DMS 273 (cell line): ENCODE data around the gene VRK3.
"Not testable (repeated sequence)": the region's sequence is repeated elsewhere in the genome, so short reads cannot be mapped to it uniquely, and the experiment has no call there.

Experiments
- DNase-seq: peaks from one replicate; lab custom pipeline; 2025; ENCODE audit not compliant: unreplicated experiment; lab: John Stamatoyannopoulos, UW

Gene VRK3

DNA sequence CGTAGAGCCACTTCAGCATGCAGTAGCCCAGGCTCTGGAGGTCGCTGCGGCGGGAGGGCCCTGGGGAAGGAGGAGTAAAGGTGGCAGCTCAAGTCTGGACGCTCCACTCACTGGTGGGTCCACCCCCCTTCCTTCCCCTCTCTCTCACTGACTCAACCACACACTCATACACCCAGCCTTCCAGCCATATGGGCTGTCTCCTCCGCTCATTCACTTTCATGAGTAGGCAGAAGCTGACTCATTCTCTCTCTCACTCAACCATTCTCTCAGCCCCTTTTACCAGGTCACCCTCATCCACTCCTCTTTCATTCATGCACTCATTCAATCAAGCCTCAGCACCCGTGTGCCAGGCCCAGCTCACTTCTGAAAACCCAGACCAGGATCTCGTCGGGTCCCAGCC, 36.7 kb downstream of the VRK3 start:
- no peak for DNase-seq

DNA sequence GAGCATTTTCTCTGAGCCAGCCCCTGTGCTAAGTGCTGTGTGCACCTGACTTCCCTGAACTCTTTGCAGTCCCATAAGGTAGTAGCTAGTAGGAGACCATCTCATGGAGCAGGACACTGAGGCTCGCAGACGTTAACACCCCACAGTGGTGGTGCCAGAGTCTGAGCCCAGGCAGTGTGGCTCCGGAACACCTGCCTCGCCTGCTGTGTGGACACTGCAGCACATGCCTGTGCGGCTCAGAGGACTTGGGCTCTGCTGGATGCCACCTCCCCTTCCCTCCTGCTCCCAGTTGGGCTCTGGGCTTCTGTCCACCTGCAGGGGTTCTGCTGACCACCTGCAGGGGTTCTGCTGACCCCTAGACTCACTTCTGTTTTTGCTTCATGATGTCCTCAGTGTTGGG, 37.2 kb downstream of the VRK3 start:
- no peak for DNase-seq

DNA sequence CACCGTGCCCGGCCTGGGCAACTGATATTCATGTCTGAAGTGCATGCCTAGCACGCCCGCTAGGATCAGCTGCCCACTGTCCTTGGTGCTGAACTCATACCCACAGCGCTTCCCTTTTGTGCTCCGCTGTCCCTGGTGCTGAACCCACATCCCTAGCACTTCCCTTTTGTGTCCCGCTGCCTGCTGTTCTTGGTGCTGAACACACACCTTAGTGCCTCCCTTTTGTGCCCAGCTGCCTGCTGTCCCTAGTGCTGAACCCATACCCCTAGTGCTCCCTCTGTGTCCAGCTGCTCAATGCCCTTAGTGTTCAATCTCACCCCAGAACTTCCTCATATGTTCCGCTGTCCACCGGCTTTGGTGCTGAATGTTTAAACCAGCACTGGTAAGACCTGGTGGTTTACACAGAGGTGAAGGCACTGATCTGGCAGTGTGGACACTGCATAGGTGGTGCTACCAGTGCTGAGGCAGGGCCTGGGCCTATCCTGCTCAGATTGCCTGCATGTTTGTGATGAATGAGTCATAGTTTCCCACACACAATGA, 37.9 kb downstream of the VRK3 start:
- peak; percentile 81 for DNase-seq

DNA sequence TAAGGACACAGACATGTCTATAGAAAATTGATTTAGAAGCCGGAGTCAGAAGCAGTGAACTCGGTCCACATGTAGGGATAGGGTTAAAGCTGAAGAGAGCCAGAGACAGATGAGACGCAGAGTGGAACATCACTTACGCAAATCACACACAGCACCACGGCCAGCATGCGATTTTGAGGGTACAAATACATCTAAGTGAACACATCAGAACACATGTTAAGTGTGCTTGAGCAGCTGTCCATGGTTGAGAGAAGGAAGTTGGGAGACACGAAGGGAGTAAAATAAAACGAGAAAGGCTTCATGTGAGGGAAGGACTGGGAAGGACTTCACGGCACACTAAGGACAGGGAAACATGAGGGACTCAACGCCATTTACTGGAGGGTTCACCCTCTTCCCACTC, 38.8 kb downstream of the VRK3 start:
- no peak for DNase-seq

DNA sequence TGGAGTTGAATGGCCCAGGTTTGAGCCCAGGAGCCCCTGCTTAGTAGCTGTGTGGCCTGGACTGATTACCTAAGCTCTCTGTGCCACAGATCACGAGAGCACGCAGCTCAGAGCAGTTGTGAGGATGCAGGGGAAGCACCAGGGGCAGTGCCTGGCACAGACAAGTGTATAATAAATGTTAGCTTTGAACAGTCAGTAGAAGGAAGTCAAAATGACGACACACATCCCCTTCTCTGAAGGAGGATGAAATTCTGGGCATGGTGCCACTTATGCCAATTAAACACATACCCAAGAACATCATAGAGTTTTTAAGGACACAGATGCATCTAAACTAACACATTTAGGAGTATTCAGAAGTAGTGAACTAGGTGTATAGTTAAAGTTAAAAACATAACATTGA, 39.3 kb downstream of the VRK3 start:
- peak; percentile 24 for DNase-seq

DNA sequence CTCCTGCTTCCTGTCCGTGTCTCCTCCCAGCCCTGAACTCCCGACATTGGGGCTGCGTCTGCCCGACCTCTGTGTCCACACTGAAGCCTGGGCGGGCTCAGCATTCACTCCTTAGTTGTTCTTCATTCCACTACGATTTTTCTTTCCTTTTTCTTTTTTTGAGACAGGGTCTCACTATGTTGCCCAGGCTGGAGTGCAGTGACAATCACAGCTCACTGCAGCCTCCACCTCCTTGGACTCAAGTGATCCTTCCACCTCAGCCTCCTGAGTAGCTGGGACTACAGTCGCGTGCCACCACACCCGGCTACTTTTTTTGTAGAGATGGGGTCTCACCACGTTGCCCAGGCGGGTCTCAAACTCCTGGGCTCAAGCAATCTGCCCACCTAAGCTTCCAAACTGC, 40.7 kb downstream of the VRK3 start:
- DNase-seq: no peak

DNA sequence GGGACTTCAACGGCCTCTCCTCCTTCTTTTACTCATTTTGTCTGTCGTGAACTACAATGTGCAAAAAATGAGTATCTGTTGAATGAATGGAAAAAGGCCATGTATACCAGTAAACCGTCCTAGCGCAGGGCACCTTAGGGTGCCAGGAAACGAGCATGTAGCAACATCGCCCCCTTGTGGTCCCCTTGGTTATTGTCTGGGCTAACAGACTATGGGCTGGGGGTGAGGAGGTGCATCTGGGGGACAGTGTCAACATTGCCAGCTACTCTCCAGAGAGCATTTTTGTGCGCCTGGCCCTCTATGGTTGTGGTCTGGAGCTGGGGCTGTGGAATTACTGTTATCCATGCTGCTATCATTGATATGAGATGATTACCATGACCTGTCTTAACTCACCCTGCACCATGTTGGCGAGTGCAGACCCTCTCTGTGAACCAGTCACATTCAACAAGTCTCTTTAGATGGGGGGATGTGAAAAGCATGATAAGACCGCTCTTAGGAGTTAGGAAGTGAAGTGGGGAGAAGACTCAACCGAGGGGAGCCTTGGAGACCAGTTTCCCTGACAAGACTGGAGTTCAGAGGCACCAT, 41.4 kb downstream of the VRK3 start:
- peak; percentile 81 for DNase-seq

DNA sequence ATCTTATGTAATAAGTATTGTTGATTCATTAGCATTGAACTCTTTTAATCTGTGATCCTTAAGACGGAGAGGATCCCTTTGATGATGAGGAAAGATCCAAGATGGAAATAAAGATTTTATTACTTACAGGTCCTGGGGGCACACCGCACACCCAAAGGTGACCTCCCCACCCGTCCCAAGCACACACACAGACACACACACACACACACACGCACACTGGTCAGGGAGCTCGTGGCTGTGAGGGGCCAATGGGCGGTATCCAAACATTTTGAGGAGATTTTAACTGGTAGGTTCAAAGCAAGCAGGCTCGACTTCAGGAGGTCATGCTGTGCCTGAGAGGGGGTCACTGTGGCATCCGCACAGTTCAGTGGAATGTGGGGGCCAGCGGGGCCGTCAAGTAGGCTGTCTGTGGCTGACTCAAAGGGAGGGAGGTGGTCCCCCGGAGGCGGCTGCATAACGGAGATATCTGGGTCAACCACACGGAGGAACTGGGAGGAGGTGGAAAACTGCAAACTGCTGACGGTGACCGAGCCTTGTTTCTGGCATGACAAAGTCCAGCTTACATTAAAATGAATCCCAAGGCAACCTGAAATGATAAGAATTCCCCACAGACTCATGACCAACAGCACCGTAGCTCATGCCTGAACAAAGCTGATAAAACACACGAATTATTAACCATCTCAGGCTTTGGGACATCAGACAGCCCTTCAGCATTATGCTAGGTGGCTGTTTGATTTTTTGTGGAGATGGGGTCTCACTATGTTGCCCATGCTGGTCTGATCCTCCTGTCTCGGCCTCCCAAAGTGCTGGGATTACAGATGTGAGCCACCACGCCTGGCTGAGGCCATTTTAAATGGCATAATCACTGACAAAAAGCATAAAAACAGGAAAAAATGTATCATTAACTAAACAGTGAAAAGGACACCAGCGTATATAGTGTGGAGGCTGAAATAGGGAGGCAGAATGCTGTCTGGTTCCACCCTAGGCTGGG, 43.3 kb downstream of the VRK3 start:
- DNase-seq: no peak

DNA sequence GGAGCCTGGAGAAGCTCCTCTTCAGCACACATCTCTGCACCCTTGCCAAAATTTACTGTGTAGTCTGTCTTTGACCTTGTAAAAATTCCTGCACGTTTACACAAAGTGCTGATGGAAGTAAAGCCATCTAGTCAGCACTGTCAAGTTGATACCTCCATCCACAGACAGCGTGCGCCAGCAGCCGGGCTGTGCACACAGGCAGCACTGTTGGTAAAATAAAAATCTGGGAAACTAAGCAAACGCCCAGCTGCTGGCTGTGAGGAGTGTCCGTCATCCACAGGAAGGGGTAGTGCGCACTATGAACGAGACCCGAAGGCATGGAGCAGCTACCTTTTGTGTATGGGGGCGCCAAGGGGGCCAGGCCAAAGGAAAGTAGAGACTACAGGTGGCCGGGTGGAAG, 46.8 kb downstream of the VRK3 start:
- DNase-seq: no peak

DNA sequence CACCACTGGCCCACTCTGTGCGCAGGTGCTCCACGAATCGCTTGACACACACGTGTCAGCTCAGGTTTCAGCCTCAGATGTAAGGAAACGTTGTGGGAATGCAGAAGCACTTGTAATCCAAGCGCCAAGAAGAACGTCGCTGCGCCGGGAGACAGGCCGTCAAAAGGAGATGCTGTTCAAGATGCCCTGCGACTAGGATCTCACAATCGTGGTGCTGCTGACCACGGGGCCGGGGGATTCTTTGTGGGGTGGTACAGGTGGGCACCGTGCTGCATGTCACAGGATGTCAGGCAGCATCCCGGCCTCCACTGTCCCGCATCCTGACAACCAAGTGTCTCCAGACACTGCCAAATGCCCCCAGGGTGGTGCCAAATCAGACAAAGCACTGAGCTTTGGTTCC, 47.3 kb downstream of the VRK3 start:
- DNase-seq: no peak

DNA sequence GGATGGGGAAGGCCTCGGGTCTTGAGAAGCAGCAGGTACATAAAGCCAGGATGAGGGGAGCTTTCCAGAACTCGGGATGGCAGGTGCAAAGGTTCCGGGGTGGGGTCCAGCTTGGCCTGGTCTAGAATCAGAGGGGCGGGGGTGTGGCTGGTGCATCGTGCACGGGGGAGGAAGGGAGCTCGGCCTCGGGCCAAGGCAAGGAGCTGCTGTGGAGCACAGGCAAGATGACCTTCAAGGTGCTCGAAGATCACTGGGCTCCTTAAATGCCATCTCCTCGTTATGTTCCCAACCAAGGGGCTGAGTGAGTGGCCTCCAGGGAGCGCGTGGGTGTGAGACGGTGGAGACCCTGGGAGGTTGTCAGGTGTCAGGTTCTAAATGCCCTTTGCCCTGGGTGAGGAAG, 48.1 kb downstream of the VRK3 start:
- DNase-seq: no peak

DNA sequence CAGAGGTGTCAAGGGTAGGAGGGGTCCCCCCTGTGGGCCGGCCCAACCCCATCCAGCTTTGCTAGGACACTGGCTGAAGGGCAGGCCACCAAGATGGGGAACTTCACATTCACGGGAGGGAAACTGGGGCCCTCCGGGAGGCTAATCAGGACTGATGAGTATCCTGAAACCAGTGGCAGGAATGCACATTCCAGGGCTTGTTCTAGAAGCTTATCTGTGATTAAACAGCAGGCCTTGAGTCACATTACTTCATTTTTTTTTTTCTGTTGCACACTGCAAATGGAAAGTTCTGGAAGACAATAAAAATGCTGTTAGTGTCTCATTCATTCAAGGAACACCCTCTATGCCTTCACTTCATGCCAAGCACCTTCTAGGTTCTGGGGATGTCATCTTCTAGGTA, 48.7 kb downstream of the VRK3 start:
- no peak for DNase-seq

DNA sequence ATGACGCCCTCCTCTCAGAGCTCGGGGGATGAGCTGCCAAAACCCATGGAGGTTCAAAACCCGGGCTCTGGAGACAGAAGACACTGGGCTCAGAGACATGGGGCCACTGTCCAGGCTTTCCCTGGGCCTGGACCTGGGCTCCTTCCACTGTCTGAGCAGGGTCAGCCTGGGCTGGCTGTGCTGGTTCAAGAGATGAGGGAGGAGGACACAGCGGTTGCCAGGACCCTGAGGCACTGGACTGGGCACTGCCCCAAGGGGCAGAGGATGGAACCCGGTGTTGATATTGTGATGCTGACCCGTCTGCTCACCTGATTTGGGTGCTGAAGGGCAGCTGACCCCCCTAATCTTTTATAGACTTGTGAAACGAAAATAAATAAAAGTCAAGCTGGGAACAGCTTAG, 50.1 kb downstream of the VRK3 start:
- no peak for DNase-seq

DNA sequence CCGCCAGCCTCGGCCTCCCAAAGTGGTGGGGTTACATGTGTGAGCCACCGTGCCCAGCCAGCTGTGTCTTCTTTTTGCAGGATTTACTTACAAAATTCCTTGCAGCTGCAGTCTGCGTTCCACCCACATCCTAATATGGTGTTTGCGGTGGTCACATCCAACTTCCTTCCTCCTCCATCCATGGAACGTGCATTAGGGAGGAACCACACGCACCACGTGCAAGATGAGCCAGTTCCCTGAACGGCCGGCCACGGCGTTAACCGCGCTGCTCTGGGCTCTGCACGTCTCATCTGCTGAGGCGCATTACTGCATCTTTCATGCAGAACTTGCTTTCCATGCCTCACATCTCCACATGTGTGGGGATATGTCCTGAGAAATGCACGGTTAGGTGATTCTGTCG, 51.2 kb downstream of the VRK3 start:
- no peak for DNase-seq

DNA sequence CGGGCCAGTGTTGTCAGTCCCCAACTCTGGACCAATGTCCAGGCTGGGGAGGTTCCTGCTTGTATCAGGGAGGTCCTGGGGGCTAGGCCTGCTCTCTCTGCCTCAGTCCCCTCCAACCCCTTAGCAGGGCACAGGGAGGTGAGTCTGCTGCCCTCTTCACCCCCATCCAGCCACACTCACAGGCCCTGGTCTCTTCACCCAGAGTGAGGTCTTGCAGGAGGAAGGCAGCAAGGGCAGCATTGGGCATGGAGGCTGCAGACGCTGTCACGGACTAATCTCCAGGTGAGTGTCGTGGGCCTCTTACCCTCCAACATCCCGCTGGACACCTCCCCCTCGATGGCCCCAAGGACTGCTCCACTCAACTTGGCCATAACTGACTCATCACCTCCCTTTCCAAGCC, 52.3 kb downstream of the VRK3 start:
- no peak for DNase-seq

DNA sequence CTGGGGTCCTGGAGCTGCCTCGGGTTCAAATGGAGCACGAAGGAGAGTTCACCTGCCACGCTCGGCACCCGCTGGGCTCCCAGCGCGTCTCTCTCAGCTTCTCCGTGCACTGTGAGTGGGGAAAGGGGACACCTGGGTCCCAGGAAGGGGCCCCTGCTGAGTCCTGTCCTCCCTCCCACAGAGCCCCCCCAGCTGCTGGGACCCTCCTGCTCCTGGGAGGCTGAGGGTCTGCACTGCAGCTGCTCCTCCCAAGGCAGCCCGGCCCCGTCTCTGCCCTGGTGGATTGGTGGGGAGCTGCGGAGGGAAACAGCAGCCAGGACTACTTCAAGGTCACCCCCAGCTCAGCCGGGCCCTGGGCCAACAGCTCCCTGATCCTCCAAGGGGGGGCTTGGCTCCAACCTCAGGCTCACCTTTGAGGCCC, 53.2 kb downstream of the VRK3 start:
- DNase-seq: no peak

DNA sequence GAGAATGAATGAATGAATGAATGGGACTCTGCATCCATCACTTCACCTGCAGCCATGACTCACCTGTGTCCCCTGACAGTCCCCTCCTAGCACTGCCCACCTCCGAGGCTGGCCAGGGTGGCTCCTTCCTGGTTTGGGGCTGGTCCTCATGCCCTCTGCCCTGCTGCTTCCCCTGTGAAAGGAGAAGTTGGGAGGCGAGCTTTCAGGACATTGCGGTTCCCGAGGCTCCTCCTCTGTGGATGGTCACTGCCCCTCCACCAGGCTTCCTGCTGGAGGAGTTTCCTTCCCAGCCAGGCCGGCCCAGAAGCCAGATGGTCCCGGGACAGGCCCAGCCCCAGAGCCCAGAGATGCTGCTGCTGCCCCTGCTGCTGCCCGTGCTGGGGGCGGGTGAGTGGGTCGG, 55.8 kb downstream of the VRK3 start:
- not testable (repeated sequence) for DNase-seq

DNA sequence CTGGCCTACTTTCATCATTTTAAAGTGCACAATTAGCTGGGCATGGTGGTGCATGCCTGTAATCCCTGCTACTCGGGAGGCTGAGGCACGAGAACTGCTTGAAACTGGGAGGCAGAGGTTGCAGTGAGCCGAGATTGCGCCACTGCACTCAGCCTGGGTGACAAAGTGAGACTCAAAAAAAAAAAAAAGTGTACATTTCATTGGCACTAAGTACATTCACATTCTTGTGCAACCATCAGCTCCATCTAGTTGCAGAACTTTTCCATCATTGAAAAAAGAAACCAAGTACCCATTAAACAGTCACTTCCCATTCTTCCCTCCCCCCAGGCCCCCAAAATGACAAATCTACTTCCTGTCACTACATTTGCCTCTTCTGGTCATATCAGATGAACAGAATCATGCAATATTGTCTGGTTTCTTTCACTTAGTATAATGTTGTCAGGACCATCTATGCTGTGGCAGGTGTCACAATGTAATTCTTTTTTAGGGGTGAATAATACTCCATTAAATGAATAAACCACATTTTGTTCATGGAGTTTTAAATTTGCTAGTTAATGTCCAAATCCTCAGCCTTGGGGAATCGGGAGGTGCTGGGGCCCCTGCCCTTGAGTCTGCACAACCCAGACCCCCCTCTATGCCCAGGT, 56.8 kb downstream of the VRK3 start:
- DNase-seq: no peak

DNA sequence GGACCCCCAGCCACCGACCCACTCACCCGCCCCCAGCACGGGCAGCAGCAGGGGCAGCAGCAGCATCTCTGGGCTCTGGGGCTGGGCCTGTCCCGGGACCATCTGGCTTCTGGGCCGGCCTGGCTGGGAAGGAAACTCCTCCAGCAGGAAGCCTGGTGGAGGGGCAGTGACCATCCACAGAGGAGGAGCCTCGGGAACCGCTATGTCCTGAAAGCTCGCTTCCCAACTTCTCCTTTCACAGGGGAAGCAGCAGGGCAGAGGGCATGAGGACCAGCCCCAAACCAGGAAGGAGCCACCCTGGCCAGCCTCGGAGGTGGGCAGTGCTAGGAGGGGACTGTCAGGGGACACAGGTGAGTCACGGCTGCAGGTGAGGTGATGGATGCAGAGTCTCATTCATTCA, 64.2 kb downstream of the VRK3 start, which contains the start of gene SIGLEC11:
TSS of gene SIGLEC11 (minus strand) at position 193 of the 400 bp plus-strand sequence. CDS start at position 102, 91 bp downstream.
- DNase-seq: not testable (repeated sequence)

DNA sequence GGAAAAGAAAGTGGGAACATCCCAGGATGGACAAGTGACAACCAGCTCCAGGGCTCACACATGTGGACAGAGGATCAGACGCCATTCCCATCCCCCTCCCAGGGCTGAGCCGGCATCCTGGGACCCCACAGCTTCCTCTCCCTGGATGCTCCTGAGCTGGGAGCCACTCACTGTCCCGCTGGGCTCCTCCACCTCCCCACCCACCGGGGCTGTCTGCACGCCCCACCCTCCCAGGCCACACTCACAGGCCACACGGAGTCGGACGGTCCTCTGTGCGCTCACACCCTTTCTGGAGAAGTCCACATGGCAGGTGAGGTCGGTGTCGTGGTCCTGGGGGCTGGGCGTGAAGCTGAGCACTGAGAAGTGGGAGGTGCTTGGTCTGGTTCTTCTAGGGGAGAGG, 65.3 kb downstream of the VRK3 start:
- not testable (repeated sequence) for DNase-seq

DNA sequence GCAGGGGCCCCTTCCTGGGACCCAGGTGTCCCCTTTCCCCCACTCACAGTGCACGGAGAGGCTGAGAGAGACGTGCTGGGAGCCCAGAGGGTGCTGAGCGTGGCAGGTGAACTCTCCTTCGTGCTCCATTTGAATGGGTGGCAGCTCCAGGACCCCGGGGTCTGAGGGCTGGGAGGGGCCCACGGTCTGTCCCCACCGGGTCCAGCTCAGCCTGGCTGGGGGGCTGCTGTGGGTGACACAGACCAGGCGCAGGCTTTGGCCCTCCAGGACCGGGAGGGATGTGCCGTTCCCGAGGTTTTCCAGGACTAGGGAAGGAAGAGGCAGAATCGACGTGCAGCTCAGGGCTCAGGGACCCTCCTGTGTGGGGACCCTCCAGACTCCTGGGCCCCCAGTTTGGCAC, 66.6 kb downstream of the VRK3 start:
- DNase-seq: not testable (repeated sequence)

DNA sequence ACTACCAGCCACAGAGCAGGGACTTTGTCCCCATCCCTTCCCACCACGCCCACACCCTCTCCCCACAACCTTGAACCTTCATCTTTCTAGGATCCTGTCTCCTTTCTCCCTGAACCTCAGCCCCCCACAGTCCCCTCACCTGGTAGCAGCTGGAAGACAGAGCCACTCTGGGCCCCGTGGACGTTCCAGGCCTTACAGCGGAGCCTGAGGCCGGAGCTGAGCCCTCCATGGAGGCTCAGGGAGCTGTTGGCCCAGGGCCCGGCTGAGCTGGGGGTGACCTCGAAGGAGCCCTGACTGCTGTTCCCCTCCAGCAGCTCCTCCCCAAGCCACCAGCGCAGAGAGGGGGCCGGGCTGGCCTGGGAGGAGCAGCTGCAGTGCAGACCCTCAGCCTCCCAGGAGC, 67.0 kb downstream of the VRK3 start:
- not testable (repeated sequence) for DNase-seq
